Neural crest cell (in vitro differentiated cells): ENCODE data around the gene LPGAT1. TPM values are rescaled to one million over a fixed set of nuclear protein-coding genes. Genes with fewer than 3 reads are reported as not detected.

ENCODE experiments used
- DNase-seq: peaks from one replicate; pipeline ENCODE4 v3.0.0; 2021; ENCODE audit warnings: low read depth, mixed read lengths, low spot score
- H3K27ac Mint-ChIP-seq: one replicate; pipeline ENCODE4 v1.8.0; 2021; ENCODE audit warnings: mild to moderate bottlenecking, mixed read lengths; ENCODE audit not compliant: unreplicated experiment
- H3K27me3 Mint-ChIP-seq: 2 replicates; pipeline ENCODE4 v1.8.0; 2021; ENCODE audit warnings: low read depth, mild to moderate bottlenecking, mixed read lengths
- H3K36me3 Mint-ChIP-seq: 2 replicates; pipeline ENCODE4 v1.8.0; 2021; ENCODE audit warnings: low read depth, mild to moderate bottlenecking, mixed read lengths
- H3K4me1 Mint-ChIP-seq: 2 replicates; pipeline ENCODE4 v1.8.0; 2021; ENCODE audit warnings: mixed read lengths
- H3K4me3 Mint-ChIP-seq: one replicate; pipeline ENCODE4 v1.8.0; 2021; ENCODE audit warnings: mild to moderate bottlenecking, mixed read lengths
- H3K9me3 Mint-ChIP-seq: 2 replicates; pipeline ENCODE4 v1.8.0; 2021; ENCODE audit warnings: mixed read lengths
- CTCF ChIP-seq: fragments of 200-600 bp; sonication (generic); conservative IDR thresholded peaks from 2 replicates; pipeline ENCODE4 v1.5.0; 2021; ENCODE audit warnings: antibody characterized with exemption, mild to moderate bottlenecking
- total RNA-seq: library from RNA; stranded (reverse); gene quantifications from 2 replicates; pipeline ENCODE4 v1.2.1, GENCODE V29; 2021

LPGAT1 gene
- total RNA-seq, 1 donor from 2014 or later = 30.3 TPM

DNA sequence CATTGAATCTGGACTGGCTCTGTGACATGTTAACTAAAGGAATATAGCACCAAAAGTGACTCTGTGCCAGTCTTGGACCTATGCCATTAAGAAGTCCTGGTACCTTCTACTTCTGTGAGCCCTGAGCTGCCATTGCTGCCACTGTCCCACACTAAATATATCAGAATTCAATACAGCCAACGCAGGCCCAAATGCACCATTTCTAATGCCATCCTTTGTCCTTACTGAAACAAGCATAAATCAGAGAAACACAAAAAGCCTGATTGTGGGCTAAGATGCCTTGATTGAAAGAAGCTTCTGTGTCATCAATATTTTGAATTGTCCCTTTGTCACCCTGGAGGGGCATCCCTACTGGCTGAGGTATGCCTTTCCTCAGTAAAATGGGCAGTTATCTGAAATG lies 88.3 kb downstream of the LPGAT1 start:
- no peak for DNase-seq
- Mint-ChIP-seq H3K9me3 (no peaks in the 10 kb centered on the region), H3K36me3 (no peaks in the 10 kb centered on the region), H3K4me3 (no peak overlapping the region), H3K4me1 (peaks cover 26% of the 10 kb centered on the region), H3K27ac (no peak overlapping the region), H3K27me3 (no peaks in the 10 kb centered on the region)
- TF ChIP-seq CTCF = no peak

GRCh38 chr1:211741788-211742187 lies 88.8 kb downstream of the LPGAT1 start:
- no peaks in the 10 kb centered on the region for H3K27me3 Mint-ChIP-seq
- H3K4me1 Mint-ChIP-seq = peaks cover 28% of the 10 kb centered on the region
- TF ChIP-seq CTCF = no peak
- no peaks in the 10 kb centered on the region for H3K9me3 Mint-ChIP-seq
- H3K27ac Mint-ChIP-seq = no peak overlapping the region
- H3K4me3 Mint-ChIP-seq = no peak overlapping the region
- no peak for DNase-seq
- no peaks in the 10 kb centered on the region for H3K36me3 Mint-ChIP-seq

DNA sequence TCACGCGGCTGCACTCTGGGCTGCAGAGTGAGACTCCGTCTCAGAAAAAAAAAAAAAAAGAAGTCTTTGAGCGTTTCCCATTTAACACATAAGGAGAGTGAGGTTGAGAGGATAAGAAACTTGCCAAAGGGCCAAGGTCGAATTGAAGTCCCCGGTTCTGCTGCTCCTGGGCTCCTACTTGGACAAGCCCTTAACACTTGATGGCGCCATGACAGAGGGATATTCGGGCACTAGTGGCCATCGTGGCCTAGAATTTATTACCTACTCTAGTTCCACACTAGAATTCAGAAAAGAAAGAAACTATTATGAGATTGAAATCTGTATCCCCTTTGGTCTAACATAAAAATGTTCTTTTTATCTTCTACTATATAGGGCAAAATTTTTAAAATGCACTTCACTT lies 89.4 kb downstream of the LPGAT1 start:
- Mint-ChIP-seq H3K27ac (no peak overlapping the region), H3K9me3 (no peaks in the 10 kb centered on the region), H3K36me3 (no peaks in the 10 kb centered on the region), H3K27me3 (no peaks in the 10 kb centered on the region), H3K4me3 (no peak overlapping the region), H3K4me1 (peaks cover 29% of the 10 kb centered on the region)
- no peak for TF ChIP-seq CTCF
- no peak for DNase-seq

DNA sequence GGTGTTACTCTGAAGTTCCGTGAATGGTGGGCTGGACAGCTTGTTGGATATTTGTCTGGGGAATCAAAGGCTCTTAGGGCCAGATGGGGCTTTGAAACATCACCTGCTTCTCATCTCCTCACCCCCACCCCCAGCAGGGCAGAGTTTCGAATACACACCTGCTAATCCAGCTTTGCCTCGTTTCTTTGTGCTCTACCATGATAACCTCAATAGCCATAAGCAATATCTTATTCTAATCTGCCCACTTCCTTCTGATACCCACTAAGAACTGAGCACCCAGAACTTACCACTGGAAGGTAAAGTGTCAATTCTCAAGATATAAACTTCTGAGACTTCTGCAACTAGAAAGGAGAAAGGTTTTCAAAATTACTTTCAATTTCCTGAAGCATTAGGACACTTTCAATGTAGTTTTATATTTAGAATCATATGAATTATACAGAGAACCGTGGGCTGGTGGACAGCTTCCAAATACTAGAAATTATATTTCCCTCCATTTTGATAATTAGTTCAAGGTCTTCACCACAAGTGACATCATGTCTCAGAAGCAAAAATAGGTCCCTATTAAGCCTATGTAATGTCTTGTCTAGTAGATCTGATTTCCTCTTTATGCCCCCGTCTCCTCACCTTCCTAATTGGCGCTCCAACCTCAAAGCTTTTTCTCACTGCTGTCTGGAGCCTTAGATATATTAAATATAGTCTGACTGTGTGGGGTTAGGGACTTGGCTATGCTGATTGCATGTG lies 90.7 kb downstream of the LPGAT1 start:
- Mint-ChIP-seq H3K27ac (no peak overlapping the region), H3K9me3 (no peaks in the 10 kb centered on the region), H3K36me3 (no peaks in the 10 kb centered on the region), H3K27me3 (no peaks in the 10 kb centered on the region), H3K4me3 (no peak overlapping the region), H3K4me1 (peaks cover 42% of the 10 kb centered on the region)
- no peak for DNase-seq
- no peak for TF ChIP-seq CTCF

DNA sequence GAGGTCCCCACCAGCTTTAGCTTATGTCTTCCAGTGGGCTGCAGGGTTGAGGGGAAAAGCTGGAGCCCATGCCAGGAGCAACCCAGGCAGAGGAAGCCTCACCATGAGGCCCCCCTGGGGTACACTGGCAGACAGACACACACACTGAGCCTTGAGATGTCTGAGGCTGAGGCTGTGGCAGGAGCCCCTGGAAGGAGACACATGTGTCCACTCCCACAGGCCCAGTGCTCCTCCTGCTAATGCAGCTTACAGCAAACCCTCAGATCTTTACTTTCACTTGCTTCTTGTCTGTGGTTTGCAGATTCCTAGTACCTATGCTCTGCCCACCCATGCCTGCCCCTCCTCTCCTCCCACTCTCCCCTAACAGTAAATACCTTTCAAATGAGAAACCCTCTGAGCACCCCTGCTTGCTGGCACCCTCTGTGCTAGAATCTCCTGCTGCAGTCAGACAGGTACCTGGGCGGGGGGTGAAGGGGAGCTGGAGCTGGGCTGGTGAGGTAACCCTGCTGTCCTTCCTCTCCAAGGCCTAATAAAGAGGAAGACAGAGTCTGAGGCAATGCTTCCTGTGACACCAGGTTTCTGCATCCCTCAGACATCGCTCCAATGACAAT lies 91.8 kb downstream of the LPGAT1 start:
- no peak for TF ChIP-seq CTCF
- Mint-ChIP-seq H3K9me3 (no peaks in the 10 kb centered on the region), H3K4me1 (peaks cover 50% of the 10 kb centered on the region), H3K36me3 (no peaks in the 10 kb centered on the region), H3K27ac (no peak overlapping the region), H3K27me3 (no peaks in the 10 kb centered on the region), H3K4me3 (no peak overlapping the region)
- DNase-seq = no peak
